NOMO-1 treated with DMSO at 0.1 percent for 48 hours (cell line): ENCODE results near the gene GCC1.

Source experiments
- DNase-seq: peaks from one replicate; lab custom pipeline; 2025; ENCODE audit not compliant: unreplicated experiment; lab: John Stamatoyannopoulos, UW

Gene GCC1

DNA sequence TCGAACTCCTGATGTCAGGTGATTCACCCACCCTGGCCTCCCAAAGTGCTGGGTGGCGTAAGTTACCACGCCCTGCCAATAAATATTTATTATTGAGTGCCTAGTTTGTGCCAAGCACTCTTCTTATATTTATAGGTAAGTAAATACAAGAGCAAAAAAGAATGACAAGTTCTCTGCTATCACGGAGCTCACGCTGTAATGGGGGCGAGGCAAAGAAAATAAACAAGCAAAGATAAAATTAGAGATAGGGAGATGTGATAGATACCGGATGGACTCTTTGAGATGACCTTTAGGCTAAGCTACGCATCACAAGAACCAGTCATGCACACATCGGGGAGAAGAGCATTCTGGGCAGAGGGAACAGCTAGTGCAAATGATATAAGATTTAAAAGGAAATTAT is 46.3 kb downstream of the GCC1 start:
- no peak for DNase-seq

DNA sequence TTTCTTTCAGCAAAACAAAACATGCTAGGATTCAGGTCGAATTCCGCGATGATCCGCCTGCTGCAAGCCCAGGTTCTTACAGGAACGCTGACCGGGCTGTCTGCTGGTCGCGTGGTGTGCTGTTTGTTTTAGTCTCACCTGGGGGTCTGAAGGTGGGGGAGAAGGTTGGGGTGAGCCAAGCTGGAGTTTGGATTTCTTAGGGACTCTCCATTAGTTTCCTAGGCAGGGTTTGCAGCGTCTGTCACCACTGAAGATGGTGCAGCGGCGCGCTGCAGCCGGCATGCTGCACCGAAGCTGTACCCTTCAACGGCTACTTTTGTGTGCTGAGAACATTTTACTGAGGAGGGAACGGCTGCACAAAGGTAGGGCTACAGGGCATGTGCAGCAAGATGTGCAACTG is 48.7 kb downstream of the GCC1 start:
- no peak for DNase-seq

DNA sequence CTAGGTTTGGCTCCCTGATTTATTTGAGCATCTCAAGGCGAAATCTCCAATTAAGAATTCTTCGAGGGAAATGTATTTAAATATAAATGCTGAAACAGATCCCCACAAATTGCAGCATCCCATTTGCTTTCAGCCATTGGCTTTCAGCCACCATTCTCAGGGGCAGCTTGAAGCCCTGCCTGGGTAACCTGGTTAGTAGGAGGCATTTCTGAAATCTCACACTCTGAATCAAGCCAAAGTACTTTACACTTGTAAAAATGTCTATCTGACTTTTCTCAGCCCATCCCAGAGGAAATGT is 49.1 kb downstream of the GCC1 start:
- DNase-seq, result no peak

DNA sequence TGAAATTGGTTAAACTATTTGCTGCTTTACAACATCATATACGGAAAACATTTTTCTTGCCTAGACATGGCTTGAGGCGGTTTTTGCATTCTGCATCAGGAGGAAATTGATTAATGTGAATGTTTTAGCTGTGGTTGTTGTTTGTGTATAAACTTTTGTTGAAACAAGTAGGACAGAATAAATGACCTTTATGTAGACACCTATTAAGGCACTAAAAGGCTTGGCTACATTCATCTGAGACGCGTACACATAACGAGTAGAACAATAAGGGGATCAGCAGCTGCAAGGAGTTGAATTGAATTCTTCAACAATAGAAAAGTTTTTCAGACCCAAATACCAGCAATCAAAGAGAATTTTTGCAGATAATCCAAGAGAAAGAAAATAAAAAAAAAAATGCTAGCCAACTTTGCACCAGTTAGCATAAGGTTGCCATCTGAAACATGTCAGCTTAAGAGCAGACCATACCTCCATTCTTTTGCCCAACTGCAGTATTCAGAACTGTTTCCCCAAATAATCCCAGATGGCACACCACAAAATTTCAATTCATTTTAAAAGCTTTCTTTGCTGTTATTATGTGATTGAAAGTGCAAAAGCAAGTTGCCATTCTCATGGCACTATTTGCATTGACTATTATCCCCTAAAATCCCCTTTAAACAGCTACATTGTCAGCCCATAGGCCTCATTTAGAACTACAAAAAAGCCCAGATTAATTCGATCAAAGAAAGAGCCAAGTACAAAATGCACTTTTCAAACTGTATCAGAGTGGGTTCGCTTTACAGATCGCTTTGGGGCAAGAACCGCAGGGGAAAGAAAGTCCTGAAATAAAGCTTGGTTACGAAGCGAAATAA is 49.6 kb downstream of the GCC1 start:
- no peak for DNase-seq

DNA sequence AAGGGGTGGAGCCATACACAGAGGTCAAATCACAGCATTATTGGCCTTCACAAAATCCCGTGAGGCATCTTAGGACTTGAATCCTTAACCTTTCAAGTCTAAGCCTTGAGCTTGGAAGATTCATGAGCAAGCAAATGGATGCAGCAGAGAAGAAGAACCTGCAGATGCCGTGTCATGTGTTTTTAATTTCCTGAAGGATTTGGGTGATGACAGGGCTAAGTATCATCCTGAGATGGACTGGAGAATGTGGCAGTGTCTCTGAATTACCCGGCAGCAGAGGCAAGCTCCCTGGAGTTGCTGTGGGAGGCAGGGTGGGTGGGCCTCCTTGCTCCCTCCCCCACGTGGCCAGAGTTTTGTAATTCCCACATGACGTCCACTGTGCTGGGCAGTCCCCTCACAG is 50.8 kb downstream of the GCC1 start:
- DNase-seq, result no peak

DNA sequence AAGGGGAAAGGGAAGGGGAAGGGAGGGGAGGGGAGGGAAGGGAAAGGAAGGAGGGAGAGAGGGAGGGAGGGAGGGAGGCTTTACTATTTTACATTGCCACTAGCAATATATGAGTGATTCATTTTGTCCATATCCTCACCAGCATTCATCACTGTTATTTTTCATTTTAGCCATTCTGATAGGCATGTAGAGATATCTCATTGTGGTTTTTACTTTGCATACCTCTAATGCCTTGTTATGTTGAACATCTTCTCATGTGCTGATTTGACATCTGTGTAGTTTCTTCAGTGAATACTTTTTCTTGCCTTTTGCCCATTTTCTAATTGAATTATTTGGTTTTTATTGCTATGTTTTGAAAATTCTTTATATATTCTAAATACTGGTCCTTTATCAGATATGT is 52.7 kb downstream of the GCC1 start:
- no peak for DNase-seq

DNA sequence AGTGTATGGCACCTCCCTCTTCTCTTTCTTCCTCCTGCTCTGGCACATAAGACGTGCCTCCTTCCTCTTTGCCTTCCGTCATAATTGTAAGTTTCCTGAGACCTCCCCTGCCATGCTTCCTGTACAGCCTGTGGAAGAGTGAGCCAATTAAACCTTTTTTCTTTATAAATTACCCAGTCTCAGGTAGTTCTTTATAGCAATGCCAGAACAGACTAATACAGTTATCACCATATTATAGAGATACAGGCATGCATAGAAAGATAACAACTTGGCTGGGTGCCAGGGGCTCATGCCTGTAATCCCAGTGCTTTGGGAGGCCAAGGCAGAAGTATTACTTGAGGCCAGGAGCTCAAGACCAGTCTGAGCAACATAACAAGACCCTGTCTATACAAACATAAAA is 53.2 kb downstream of the GCC1 start:
- no peak for DNase-seq
